ENCODE measurements around the gene ATP6V0A4.
A peak's percentile ranks its signal among the peaks of the same experiment; 100 is the strongest.
"Not testable (repeated sequence)": the region's sequence is repeated elsewhere in the genome, so short reads cannot be mapped to it uniquely, and the experiment has no call there.

The ATP6V0A4 gene

GRCh38 chr7:138697535-138698182 lies 100.3 kb downstream of the ATP6V0A4 start:
- DNase-seq = no peak

- DNase-seq = not testable (repeated sequence)
These were observed 102.2 kb downstream of the ATP6V0A4 start for GRCh38 chr7:138695776-138696175.

- DNase-seq = no peak
These were observed 102.9 kb downstream of the ATP6V0A4 start for GRCh38 chr7:138695106-138695505.

GRCh38 chr7:138691178-138691577 lies 106.8 kb downstream of the ATP6V0A4 start:
- no peak for DNase-seq

GRCh38 chr7:138690495-138690894 lies 107.5 kb downstream of the ATP6V0A4 start:
- DNase-seq = no peak

GRCh38 chr7:138688037-138688436 lies 110.0 kb downstream of the ATP6V0A4 start:
- DNase-seq = not testable (repeated sequence)

- DNase-seq = no peak
These were observed 113.7 kb downstream of the ATP6V0A4 start for GRCh38 chr7:138684340-138684739.

- no peak for DNase-seq
These were observed 118.2 kb downstream of the ATP6V0A4 start for GRCh38 chr7:138679793-138680192.

- DNase-seq = no peak
These were observed 127.4 kb downstream of the ATP6V0A4 start for GRCh38 chr7:138670594-138670993.

GRCh38 chr7:138669364-138669763 lies 128.6 kb downstream of the ATP6V0A4 start:
- no peak for DNase-seq

- DNase-seq = no peak
These were observed 129.1 kb downstream of the ATP6V0A4 start for GRCh38 chr7:138668946-138669345.

- DNase-seq = no peak
These were observed 129.8 kb downstream of the ATP6V0A4 start for GRCh38 chr7:138668229-138668596.

GRCh38 chr7:138667535-138668228 lies 130.3 kb downstream of the ATP6V0A4 start:
- DNase-seq = no peak

GRCh38 chr7:138666385-138666784 lies 131.6 kb downstream of the ATP6V0A4 start:
- DNase-seq = no peak

- DNase-seq = no peak
These were observed 132.3 kb downstream of the ATP6V0A4 start for GRCh38 chr7:138665669-138666140.

GRCh38 chr7:138665249-138665648 lies 132.7 kb downstream of the ATP6V0A4 start:
- DNase-seq = no peak

- peak in 1 of 2 donors; percentile 8 for DNase-seq
These were observed 134.0 kb downstream of the ATP6V0A4 start for GRCh38 chr7:138663725-138664710.

GRCh38 chr7:138662991-138663320 lies 135.0 kb downstream of the ATP6V0A4 start:
- no peak for DNase-seq

- DNase-seq = no peak
These were observed 135.7 kb downstream of the ATP6V0A4 start for GRCh38 chr7:138662076-138662990.

GRCh38 chr7:138661069-138661635 lies 136.8 kb downstream of the ATP6V0A4 start:
- DNase-seq = no peak

GRCh38 chr7:138658889-138659288 lies 139.1 kb downstream of the ATP6V0A4 start:
- DNase-seq = no peak

- DNase-seq = no peak
These were observed 140.1 kb downstream of the ATP6V0A4 start for GRCh38 chr7:138657854-138658386.
